RPMI8226 (cell line): ENCODE measurements around the gene RNF121.

Source experiments
- DNase-seq: peaks from one replicate; pipeline ENCODE4 v3.0.0-alpha.2; 2015

Gene RNF121

GRCh38 chr11:71935338-71935925 lies 6.6 kb downstream of the RNF121 start:
- no peak for DNase-seq

GRCh38 chr11:71936825-71937224 lies 8.0 kb downstream of the RNF121 start:
- no peak for DNase-seq

DNA sequence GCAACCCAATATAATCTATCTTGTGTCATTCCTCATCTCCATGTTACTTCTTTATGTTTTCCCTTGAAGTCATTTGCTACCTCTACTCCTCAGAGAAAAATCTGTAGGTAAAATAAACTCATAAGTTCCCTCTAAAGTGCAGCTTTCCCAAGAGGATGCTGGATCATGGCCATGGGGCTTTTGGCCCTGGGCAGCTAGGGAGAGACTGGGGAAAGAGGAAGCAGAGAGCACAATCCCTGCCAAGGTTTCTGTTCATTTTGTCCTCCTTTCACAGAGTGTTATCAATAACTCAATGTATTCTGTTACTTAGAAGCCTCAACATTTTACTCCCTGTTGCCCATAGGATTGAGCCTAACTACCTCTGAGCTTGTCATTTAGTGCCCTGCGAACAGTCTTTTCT lies 9.0 kb downstream of the RNF121 start:
- DNase-seq = no peak

DNA sequence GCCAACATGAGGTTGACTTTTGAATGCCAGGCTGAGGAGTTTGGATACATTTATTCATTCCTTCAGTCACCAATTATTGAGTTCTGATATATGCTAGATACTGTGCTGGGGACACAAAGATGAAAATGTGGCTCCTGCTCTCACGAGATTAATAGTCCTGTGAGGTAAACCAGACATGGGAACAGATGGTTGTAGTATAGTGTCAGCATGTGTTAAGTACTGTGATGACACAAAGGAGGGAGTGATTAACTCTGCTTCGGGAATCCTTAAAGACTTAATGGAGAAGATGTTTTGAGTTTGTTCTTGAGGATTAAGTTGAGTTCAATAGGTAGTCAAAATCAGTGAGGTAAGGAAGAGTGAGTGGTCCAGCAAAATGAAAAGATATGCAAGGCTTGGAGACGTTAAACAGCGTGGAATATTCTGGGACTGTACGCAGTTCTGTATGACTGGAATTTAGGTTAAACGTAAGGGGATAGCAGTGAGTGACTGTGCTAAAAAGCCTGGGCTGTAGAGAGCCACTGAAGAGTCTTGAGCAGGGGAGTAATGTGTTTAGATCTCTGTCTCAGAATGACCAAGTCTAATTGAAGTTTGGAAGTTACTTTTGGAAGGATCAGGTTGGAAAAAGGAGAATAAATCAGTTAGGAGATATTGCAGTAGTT lies 11.8 kb downstream of the RNF121 start:
- no peak for DNase-seq

GRCh38 chr11:71946144-71946571 lies 17.3 kb downstream of the RNF121 start:
- no peak for DNase-seq

- DNase-seq = no peak
These were observed 18.7 kb downstream of the RNF121 start for GRCh38 chr11:71947498-71947897.

DNA sequence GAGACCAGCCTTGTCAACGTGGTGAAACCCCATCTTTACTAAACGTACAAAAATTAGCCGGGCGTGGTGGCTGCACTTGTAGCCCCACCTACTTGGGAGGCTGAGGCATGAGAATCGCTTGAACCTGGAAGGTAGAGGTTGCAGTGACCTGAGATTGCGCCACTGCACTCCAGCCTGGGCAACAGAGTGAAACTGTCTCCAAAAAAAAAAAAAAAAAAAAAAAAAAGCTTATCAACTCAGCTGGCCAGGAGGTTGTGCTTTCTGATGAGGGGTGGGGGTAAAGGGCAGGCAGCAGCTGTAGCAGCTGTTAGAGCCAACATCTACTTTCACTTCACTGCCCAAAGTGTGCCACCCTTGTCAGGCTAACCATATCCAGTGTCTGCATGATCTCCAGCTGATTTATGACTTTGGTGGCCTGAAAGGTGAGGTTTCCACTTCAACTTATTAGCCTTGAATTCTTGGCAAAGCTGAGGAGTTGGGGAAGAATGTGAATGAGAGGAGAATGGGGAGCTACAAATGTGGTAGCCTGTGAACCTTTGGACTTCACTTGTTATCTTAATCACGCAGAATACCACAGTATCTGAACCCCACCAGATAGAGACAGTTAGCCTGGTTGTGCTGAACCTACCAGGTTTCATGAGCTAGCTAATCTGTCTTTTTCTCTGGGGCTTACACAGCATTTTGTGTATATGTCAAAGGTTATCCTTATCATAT lies 19.6 kb downstream of the RNF121 start:
- DNase-seq = peak; percentile 18

GRCh38 chr11:71949034-71949433 lies 20.2 kb downstream of the RNF121 start:
- no peak for DNase-seq

- no peak for DNase-seq
These were observed 23.0 kb downstream of the RNF121 start for GRCh38 chr11:71951741-71952310.

DNA sequence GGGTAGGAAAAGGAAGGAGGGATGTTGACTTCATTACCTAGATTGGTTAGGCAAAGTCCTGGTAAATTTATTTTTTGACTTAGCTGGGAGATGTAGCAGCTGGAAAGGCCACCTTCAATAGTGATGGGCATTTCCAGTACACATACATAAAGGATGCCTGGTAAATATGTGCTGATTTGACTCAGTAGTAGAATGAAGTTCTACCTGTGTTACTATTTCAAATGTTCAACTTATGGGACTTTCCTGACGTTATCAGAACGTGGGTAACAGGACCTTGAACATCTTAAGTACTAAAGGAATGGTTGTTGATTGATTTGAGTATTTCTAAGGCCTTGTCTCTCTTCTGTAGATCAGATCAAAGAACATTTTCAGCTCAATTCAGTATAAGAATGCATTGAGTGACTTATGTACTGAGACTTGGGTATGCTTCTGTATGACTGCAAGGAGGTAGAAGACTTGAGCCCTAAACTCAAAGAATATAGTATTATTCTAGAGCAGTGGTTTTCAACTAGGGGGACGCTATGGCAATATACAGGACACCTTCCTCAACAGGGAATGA lies 27.1 kb downstream of the RNF121 start:
- no peak for DNase-seq

DNA sequence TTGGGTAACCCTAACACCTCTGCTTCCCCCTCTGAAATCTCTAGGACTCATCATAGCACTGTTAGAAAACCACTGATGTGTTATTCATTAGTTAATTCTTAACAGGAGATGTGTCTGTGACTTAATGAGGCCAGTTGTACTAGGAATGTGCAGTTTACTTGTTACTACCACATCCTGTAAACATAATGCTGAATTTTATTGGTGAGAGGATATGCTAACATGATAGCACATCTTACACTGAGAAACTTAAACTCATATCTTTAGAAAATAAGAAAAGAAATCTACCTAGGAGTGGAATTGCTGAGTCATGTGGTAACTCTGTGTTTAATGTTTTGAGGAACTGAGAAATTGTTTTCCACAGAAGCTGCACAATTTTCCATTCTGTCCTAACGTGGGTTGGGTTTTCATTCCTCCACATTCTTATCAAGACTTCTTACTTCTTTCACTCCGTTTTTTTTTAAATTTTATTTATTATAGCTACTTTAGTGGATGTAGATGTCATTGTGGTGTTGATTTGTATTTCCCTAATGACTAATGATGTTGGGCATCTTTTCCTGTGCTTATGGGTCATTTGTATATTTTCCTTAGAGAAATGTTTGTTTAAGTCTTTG lies 33.7 kb downstream of the RNF121 start:
- DNase-seq = peak; percentile 48

DNA sequence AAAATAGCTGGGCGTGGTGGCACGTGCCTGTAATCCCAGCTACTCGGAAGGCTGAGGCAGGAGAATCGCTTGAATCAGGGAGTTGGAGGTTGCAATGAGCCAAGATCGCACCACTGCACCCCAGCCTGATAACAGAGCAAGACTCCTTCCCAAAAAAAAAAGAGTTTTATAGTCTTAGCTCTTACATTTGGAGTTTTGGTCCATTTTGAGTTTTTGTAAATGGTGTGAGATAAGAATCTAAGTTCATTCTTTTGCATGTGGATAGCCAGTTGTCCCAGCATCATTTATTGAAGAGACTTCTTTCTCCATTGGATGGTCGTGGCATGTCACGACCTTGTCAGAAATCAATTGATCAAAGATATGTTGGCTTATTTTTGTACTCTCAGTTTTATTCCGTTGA lies 34.6 kb downstream of the RNF121 start:
- no peak for DNase-seq

DNA sequence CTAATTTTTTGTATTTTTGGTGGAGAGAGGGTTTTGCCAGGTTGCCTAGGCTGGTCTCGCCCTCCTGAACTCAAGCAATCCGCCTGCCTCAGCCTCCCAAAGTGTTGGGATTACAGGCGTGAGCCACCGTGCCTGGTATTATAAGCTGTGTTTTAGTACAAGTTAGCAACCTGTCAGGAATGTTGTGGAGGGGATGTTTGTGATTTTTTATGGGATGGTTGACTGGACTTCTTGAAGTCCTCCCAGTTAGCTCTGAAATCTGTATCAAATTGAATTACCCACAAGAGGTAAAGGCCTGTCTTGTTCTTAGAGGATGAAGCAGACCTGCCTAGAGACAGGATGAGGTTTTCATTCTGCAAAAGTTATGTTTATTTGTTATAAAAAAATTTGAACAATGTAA lies 35.8 kb downstream of the RNF121 start:
- DNase-seq = no peak

GRCh38 chr11:71971680-71972079 lies 42.8 kb downstream of the RNF121 start:
- DNase-seq = no peak

- no peak for DNase-seq
These were observed 47.7 kb downstream of the RNF121 start for GRCh38 chr11:71976551-71976950.

- no peak for DNase-seq
These were observed 48.2 kb downstream of the RNF121 start for GRCh38 chr11:71977090-71977489.

GRCh38 chr11:71977743-71978418 lies 49.0 kb downstream of the RNF121 start:
- peak; percentile 59 for DNase-seq

- DNase-seq = no peak
These were observed 50.2 kb downstream of the RNF121 start for GRCh38 chr11:71979094-71979493.

DNA sequence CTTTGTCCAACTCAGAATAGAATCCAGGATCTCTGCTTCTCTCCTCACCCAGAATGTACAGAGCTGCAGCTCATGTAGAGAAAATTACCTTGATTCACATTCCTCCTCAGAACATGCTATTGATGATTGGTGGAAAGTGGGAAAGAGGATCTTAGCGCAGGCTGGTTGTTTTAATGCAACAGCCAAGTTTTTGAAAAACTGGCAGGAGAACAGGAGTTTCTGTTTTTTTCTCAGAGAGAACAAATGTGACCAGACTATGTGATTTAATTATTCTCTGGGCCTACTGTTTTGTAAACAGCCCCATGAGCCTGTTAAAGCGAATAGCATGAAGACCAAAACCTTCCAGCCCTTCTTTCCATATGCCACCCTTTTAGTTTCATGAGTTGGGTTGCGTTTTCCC lies 50.8 kb downstream of the RNF121 start:
- DNase-seq = no peak

DNA sequence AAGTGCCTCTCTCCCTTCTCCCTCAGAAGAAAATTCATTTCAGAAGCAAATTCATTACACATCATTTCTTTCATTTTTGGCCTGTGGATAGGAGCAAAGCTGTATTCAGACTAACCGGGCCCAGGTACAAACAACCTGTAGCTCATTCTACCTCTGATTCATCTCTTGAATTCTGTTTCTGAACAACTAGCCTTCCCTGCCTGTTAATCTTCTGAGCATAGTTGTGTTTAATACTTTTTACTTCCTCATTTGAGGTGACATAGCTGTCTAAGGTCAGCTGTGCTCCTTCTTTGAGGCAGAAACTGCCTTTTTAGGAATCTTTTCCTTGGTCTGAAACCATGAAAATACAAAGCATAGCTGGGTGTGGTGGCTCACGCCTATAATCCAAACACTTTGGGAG lies 57.3 kb downstream of the RNF121 start:
- no peak for DNase-seq

DNA sequence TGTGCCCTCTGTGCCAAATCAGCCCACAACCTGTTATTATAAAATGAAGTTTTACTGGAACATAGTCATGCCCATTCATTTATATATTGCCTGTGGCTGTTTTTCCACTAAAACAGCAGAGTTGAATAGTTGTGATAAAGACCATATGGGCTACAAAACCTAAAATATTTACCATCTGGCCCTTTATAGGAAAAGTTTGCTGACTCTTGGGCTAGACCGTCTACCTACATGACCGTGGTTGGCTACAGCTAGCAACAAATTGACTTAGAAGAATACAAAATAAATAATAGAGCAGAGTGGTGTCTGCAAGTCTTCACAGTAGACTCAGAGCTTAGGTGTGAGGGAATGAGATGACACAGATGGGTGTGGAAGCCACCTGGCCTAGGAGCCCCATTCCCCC lies 58.7 kb downstream of the RNF121 start:
- no peak for DNase-seq

GRCh38 chr11:71988050-71988449 lies 59.2 kb downstream of the RNF121 start:
- no peak for DNase-seq

DNA sequence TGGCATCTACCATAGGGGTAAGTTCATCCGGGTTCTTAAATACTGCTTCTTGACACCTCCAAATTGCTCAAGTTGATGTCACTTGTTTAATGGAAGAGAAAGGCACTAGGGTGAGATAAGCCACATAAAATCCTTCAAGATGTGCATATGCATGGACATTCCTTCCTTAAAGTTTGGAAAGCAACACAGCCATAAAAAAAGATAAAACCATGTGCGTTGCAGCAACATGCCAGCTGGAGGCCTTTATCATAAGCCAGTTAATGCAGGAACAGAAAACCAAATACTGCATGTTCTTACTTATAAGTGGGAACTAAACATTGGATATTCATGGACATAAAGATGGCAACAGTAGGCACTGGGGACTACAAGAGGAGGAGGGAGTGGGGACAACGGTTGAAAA lies 61.9 kb downstream of the RNF121 start:
- no peak for DNase-seq
